HEK293 (cell line): Measurements from ENCODE around the gene FLACC1.

ENCODE experiments used
- CTCF ChIA-PET: fragments of 350-600 bp; formaldehyde crosslinking; extraction: SDS; loops from one replicate; lab custom pipeline; 2021; ENCODE audit warnings: antibody characterized with exemption; lab: Yijun Ruan, JAX
- POLR2A ChIA-PET: fragments of 300-600 bp; formaldehyde crosslinking; extraction: SDS; loops from one replicate; lab custom pipeline; 2020; ENCODE audit warnings: antibody characterized with exemption, inconsistent platforms; lab: Yijun Ruan, JAX
- H3K27ac ChIP-seq: fragments of 200-500 bp; sonication (Bioruptor generic); 2 replicates; pipeline ENCODE4 v1.5.1; 2014; ENCODE audit warnings: low read depth, low read length, control low read depth, inconsistent platforms; ENCODE audit errors: extremely low read depth
- H3K36me3 ChIP-seq, 2 experiments: fragments of 200-500 bp in 1 of 2; sonication (Bioruptor generic) in 1 of 2; 1 replicate in 1 of 2; 2 replicates in 1 of 2; pipeline ENCODE4 v1.5.1; 2014 to 2017; ENCODE audit warnings: inconsistent platforms in 2 of 2, low read length in 2 of 2; ENCODE audit not compliant: control insufficient read depth in 2 of 2, insufficient read depth in 1 of 2
- H3K4me1 ChIP-seq: fragments of 200-500 bp; sonication (Bioruptor generic); 2 replicates; pipeline ENCODE4 v1.5.1; 2014; ENCODE audit warnings: mild to moderate bottlenecking, low read length, inconsistent platforms; ENCODE audit not compliant: control insufficient read depth, insufficient read depth
- H3K4me3 ChIP-seq: 2 replicates; pipeline ENCODE4 v1.5.1; 2011; ENCODE audit warnings: low read depth, mild to moderate bottlenecking, control low read depth, low read length, moderate library complexity
- H3K9me3 ChIP-seq: fragments of 200-500 bp; sonication (Bioruptor generic); 2 replicates; pipeline ENCODE4 v1.5.1; 2014; ENCODE audit warnings: low read depth, low read length, inconsistent platforms; ENCODE audit not compliant: control insufficient read depth, insufficient read depth
- MYNN ChIP-seq: fragments of 450-650 bp; formaldehyde crosslinking; IDR thresholded peaks from 2 replicates; pipeline ENCODE4 v1.5.1; 2016; ENCODE audit warnings: missing biosample characterization, missing genetic modification characterization, borderline replicate concordance
- PRDM1 ChIP-seq: fragments of 450-650 bp; formaldehyde crosslinking; IDR thresholded peaks from 2 replicates; pipeline ENCODE4; 2016; ENCODE audit warnings: missing biosample characterization, missing genetic modification characterization
- SP2 ChIP-seq: fragments of 450-650 bp; formaldehyde crosslinking; IDR thresholded peaks from 2 replicates; pipeline ENCODE4 v1.5.1; 2016; ENCODE audit warnings: missing biosample characterization, missing genetic modification characterization
- TRIM28 ChIP-seq: IDR thresholded peaks from 2 replicates; pipeline ENCODE4 v1.6.1; 2011; ENCODE audit warnings: low read length, control low read depth, borderline replicate concordance
- ZBTB17 ChIP-seq: fragments of 450-650 bp; formaldehyde crosslinking; IDR thresholded peaks from 2 replicates; pipeline ENCODE4 v1.5.1; 2016; ENCODE audit warnings: missing biosample characterization, missing genetic modification characterization
- ZBTB20 ChIP-seq: fragments of 450-650 bp; formaldehyde crosslinking; IDR thresholded peaks from 2 replicates; pipeline ENCODE4 v1.5.1; 2016; ENCODE audit warnings: missing biosample characterization, missing genetic modification characterization
- ZFHX2 ChIP-seq: fragments of 450-650 bp; formaldehyde crosslinking; conservative IDR thresholded peaks from 2 replicates; pipeline ENCODE4 v1.5.1; 2016; ENCODE audit warnings: missing biosample characterization, missing genetic modification characterization
- ZNF121 ChIP-seq: fragments of 450-650 bp; formaldehyde crosslinking; IDR thresholded peaks from 2 replicates; pipeline ENCODE4 v1.5.1; 2016; ENCODE audit warnings: missing biosample characterization, missing genetic modification characterization
- ZNF133 ChIP-seq: fragments of 450-650 bp; formaldehyde crosslinking; IDR thresholded peaks from 2 replicates; pipeline ENCODE4 v1.5.1; 2016; ENCODE audit warnings: missing biosample characterization, missing genetic modification characterization
- ZNF146 ChIP-seq: fragments of 450-650 bp; formaldehyde crosslinking; IDR thresholded peaks from 2 replicates; pipeline ENCODE4 v1.5.1; 2016; ENCODE audit warnings: missing biosample characterization, missing genetic modification characterization
- ZNF19 ChIP-seq: fragments of 450-650 bp; formaldehyde crosslinking; IDR thresholded peaks from 2 replicates; pipeline ENCODE4; 2016; ENCODE audit warnings: missing biosample characterization, missing genetic modification characterization, low read depth
- ZNF248 ChIP-seq: fragments of 450-650 bp; formaldehyde crosslinking; IDR thresholded peaks from 2 replicates; pipeline ENCODE4 v1.5.1; 2017; ENCODE audit warnings: missing biosample characterization, missing genetic modification characterization
- ZNF266 ChIP-seq: fragments of 450-650 bp; formaldehyde crosslinking; IDR thresholded peaks from 2 replicates; pipeline ENCODE4 v1.5.1; 2016; ENCODE audit warnings: missing biosample characterization, missing genetic modification characterization, low read depth
- ZNF404 ChIP-seq: fragments of 450-650 bp; formaldehyde crosslinking; IDR thresholded peaks from 2 replicates; pipeline ENCODE4 v1.5.1; 2017; ENCODE audit warnings: missing biosample characterization, missing genetic modification characterization
- ZNF473 ChIP-seq: fragments of 450-650 bp; formaldehyde crosslinking; IDR thresholded peaks from 2 replicates; pipeline ENCODE4 v1.5.1; 2017; ENCODE audit warnings: missing biosample characterization, missing genetic modification characterization
- ZNF792 ChIP-seq: fragments of 450-650 bp; formaldehyde crosslinking; IDR thresholded peaks from 2 replicates; pipeline ENCODE4 v1.5.1; 2016; ENCODE audit warnings: missing biosample characterization, missing genetic modification characterization
- ZNF843 ChIP-seq: fragments of 450-650 bp; formaldehyde crosslinking; IDR thresholded peaks from 2 replicates; pipeline ENCODE4 v1.5.1; 2016; ENCODE audit warnings: missing biosample characterization, missing genetic modification characterization
- ZXDB ChIP-seq: fragments of 450-650 bp; formaldehyde crosslinking; IDR thresholded peaks from 2 replicates; pipeline ENCODE4 v1.5.1; 2016; ENCODE audit warnings: missing biosample characterization, missing genetic modification characterization
- TF ChIP-seq, protein P1 (sequence below): fragments of 450-650 bp; formaldehyde crosslinking; IDR thresholded peaks from 2 replicates; pipeline ENCODE4 v1.5.1; 2016; ENCODE audit warnings: missing biosample characterization, missing genetic modification characterization
- TF ChIP-seq, protein P2 (sequence below): fragments of 450-650 bp; formaldehyde crosslinking; IDR thresholded peaks from 2 replicates; pipeline ENCODE4 v1.5.1; 2017; ENCODE audit warnings: missing biosample characterization, missing genetic modification characterization
- TF ChIP-seq, protein P3 (sequence below): fragments of 450-650 bp; formaldehyde crosslinking; IDR thresholded peaks from 2 replicates; pipeline ENCODE4 v1.5.1; 2016; ENCODE audit warnings: missing biosample characterization, missing genetic modification characterization
- TF ChIP-seq, protein P4 (sequence below): fragments of 450-650 bp; formaldehyde crosslinking; IDR thresholded peaks from 2 replicates; pipeline ENCODE4 v1.5.1; 2016; ENCODE audit warnings: missing biosample characterization, missing genetic modification characterization
- TF ChIP-seq, protein P5 (sequence below): fragments of 450-650 bp; IDR thresholded peaks from 2 replicates; pipeline ENCODE4 v1.5.1; 2018; ENCODE audit warnings: missing biosample characterization, mild to moderate bottlenecking, missing genetic modification characterization

The FLACC1 gene, protein sequence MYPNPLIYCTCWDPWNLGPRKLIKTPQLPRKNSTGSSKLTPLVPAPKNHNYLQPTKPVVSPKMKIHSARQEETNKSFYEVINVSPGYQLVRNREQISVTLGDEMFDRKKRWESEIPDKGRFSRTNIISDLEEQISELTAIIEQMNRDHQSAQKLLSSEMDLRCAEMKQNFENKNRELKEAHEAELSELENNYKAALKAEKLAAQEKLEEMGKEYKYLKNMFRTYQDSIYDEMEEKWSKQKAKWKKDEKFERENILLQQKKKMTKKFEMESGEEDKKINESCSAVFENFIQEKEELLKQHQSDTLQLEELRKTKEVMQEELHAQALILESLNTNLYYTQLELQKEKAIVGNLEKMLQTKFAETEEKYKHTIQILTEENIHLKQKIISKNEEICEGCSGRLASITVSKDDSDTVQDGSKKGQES

DNA sequence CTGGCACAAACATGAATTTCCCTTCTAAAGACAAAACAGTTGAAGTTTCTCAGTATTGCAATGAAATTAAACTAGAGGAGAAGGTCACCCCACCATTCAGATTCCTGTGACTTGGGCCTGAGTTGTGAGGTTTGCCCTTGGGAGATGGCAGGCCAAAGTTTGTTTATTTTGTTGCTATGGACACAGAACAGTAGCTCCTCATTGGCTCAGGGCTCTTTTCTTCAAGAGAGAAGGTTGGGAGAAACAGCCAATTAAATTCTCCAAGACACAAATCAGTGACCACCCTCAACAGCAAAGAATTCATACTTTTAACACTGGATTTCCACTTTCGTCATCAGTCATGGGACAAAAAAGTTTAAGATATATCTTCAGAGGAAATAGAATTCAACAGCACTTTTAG is at the start of gene FLACC1:
Gene FLACC1, minus strand, starts transcription at position 125 of the 400 bp plus-strand sequence. CDS start 5,941 bp downstream, outside the sequence.
- TF ChIP-seq, protein P1, sequence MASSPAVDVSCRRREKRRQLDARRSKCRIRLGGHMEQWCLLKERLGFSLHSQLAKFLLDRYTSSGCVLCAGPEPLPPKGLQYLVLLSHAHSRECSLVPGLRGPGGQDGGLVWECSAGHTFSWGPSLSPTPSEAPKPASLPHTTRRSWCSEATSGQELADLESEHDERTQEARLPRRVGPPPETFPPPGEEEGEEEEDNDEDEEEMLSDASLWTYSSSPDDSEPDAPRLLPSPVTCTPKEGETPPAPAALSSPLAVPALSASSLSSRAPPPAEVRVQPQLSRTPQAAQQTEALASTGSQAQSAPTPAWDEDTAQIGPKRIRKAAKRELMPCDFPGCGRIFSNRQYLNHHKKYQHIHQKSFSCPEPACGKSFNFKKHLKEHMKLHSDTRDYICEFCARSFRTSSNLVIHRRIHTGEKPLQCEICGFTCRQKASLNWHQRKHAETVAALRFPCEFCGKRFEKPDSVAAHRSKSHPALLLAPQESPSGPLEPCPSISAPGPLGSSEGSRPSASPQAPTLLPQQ (tag by site-specific recombination), result no peak
- TF ChIP-seq ZNF19 (tag by site-specific recombination), result no peak
- peak; percentile 33; the same call in 1 of the 2 replicates for TF ChIP-seq ZBTB20 (tag by site-specific recombination)
- no peak for TF ChIP-seq TRIM28
- TF ChIP-seq ZNF266, result no peak
- TF ChIP-seq, protein P2, sequence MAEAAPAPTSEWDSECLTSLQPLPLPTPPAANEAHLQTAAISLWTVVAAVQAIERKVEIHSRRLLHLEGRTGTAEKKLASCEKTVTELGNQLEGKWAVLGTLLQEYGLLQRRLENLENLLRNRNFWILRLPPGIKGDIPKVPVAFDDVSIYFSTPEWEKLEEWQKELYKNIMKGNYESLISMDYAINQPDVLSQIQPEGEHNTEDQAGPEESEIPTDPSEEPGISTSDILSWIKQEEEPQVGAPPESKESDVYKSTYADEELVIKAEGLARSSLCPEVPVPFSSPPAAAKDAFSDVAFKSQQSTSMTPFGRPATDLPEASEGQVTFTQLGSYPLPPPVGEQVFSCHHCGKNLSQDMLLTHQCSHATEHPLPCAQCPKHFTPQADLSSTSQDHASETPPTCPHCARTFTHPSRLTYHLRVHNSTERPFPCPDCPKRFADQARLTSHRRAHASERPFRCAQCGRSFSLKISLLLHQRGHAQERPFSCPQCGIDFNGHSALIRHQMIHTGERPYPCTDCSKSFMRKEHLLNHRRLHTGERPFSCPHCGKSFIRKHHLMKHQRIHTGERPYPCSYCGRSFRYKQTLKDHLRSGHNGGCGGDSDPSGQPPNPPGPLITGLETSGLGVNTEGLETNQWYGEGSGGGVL (tag by site-specific recombination), result no peak
- TF ChIP-seq ZNF248 (tag by site-specific recombination), result no peak
- 0 out of 2 replicates have a peak, but pooled peaks have one; percentile 13 for TF ChIP-seq SP2 (tag by site-specific recombination)
- no peak for TF ChIP-seq ZFHX2 (tag by site-specific recombination)
- TF ChIP-seq ZNF133 (tag by site-specific recombination), result no peak
- CTCF ChIA-PET, result interaction anchor here (0.6 to 1.2 kb wide), 6 partner anchors 9 to 154 kb away, joined by 3 to 8 read pairs (median 3); no protein-coding TSS in a partner anchor

DNA sequence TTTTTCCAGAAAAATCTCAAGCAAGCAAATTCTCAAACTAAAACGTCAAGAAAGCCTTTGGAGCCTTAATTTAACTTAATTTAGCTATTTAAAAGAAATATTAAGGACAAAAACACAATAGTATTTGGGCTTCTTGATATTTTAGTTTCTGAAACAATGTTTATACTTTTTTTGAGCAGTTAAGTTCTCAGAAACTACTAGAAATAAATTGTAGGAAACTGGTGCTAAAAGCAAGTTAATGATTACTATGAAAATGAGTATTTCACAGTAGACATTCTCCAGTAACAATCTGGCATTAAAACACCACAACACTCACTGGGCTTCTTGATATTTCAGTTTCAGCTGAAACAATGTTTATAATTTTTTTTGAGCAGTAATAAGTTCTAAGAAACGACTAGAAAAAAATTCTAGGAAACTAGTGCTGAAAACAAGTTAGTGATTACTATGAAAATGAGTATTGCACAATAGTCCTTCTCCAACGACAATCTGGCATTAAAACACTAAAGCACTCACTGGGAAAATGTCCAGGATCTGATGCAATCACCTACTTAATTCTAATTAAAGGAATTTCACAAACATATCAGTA is 49.0 kb upstream of the FLACC1 start:
- H3K9me3 ChIP-seq, result no peaks in the 10 kb centered on the region
- ChIA-PET CTCF (interaction anchor here (1.0 to 1.6 kb wide), 3 partner anchors 8 to 174 kb away, joined by 3 to 4 read pairs (median 4); no protein-coding TSS in a partner anchor), POLR2A (no interaction called here)
- H3K4me3 ChIP-seq, result no peak overlapping the region
- H3K36me3 ChIP-seq, result no peaks in the 10 kb centered on the region
- no peak overlapping the region for H3K27ac ChIP-seq
- peaks cover 45% of the 10 kb centered on the region for H3K4me1 ChIP-seq
- TF ChIP-seq ZNF404 (tag by site-specific recombination) (no peak), ZBTB17 (tag by site-specific recombination) (no peak), ZNF146 (tag by site-specific recombination) (no peak), PRDM1 (tag by site-specific recombination) (0 out of 2 replicates have a peak, but pooled peaks have one; percentile 15), ZNF792 (tag by site-specific recombination) (no peak), ZFHX2 (tag by site-specific recombination) (no peak), MYNN (tag by site-specific recombination) (no peak), ZNF843 (tag by site-specific recombination) (no peak), ZXDB (tag by site-specific recombination) (no peak), ZNF121 (tag by site-specific recombination) (no peak), ZNF266 (no peak), ZNF473 (tag by site-specific recombination) (no peak)
- TF ChIP-seq, protein P3, sequence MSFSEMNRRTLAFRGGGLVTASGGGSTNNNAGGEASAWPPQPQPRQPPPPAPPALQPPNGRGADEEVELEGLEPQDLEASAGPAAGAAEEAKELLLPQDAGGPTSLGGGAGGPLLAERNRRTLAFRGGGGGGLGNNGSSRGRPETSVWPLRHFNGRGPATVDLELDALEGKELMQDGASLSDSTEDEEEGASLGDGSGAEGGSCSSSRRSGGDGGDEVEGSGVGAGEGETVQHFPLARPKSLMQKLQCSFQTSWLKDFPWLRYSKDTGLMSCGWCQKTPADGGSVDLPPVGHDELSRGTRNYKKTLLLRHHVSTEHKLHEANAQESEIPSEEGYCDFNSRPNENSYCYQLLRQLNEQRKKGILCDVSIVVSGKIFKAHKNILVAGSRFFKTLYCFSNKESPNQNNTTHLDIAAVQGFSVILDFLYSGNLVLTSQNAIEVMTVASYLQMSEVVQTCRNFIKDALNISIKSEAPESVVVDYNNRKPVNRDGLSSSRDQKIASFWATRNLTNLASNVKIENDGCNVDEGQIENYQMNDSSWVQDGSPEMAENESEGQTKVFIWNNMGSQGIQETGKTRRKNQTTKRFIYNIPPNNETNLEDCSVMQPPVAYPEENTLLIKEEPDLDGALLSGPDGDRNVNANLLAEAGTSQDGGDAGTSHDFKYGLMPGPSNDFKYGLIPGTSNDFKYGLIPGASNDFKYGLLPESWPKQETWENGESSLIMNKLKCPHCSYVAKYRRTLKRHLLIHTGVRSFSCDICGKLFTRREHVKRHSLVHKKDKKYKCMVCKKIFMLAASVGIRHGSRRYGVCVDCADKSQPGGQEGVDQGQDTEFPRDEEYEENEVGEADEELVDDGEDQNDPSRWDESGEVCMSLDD (tag by site-specific recombination), result no peak
- TF ChIP-seq, protein P4, sequence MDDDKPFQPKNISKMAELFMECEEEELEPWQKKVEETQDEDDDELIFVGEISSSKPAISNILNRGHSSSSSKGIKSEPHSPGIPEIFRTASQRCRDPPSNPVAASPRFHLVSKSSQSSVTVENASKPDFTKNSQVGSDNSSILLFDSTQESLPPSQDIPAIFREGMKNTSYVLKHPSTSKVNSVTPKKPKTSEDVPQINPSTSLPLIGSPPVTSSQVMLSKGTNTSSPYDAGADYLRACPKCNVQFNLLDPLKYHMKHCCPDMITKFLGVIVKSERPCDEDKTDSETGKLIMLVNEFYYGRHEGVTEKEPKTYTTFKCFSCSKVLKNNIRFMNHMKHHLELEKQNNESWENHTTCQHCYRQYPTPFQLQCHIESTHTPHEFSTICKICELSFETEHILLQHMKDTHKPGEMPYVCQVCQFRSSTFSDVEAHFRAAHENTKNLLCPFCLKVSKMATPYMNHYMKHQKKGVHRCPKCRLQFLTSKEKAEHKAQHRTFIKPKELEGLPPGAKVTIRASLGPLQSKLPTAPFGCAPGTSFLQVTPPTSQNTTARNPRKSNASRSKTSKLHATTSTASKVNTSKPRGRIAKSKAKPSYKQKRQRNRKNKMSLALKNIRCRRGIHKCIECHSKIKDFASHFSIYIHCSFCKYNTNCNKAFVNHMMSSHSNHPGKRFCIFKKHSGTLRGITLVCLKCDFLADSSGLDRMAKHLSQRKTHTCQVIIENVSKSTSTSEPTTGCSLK, result no peak
- TF ChIP-seq, protein P5, sequence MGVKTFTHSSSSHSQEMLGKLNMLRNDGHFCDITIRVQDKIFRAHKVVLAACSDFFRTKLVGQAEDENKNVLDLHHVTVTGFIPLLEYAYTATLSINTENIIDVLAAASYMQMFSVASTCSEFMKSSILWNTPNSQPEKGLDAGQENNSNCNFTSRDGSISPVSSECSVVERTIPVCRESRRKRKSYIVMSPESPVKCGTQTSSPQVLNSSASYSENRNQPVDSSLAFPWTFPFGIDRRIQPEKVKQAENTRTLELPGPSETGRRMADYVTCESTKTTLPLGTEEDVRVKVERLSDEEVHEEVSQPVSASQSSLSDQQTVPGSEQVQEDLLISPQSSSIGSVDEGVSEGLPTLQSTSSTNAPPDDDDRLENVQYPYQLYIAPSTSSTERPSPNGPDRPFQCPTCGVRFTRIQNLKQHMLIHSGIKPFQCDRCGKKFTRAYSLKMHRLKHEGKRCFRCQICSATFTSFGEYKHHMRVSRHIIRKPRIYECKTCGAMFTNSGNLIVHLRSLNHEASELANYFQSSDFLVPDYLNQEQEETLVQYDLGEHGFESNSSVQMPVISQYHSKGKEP (tag by site-specific recombination), result peak; percentile 45; the same call in 1 of the 2 replicates

More for the DNA sequence above, at the start of gene FLACC1:
- Histone ChIP-seq H3K4me1 (no peaks in the 10 kb centered on the region), H3K9me3 (no peaks in the 10 kb centered on the region), H3K4me3 (no peak within 1 kb of the TSS), H3K36me3 (peaks cover 0 to under 1% of the 10 kb centered on the region in 2 experiments; a peak in 1 of 3 replicates), H3K27ac (no peak within 1 kb of the TSS)
- POLR2A ChIA-PET, result no interaction called here
